WTC11 (cell line): Measurements from ENCODE around the gene MMP17.

Source experiments
- CTCF ChIP-seq: fragments of 200-600 bp; IDR thresholded peaks from 2 replicates; pipeline ENCODE4 v1.8.0; 2022; ENCODE audit warnings: antibody characterized with exemption
- E2F4 ChIP-seq: sonication (generic); formaldehyde crosslinking; IDR thresholded peaks from 2 replicates; pipeline ENCODE4 v1.8.1; 2022; ENCODE audit warnings: low read depth, mild to moderate bottlenecking, moderate library complexity, missing genetic modification reagents, borderline replicate concordance
- JUN ChIP-seq: sonication (generic); formaldehyde crosslinking; IDR thresholded peaks from 2 replicates; pipeline ENCODE4 v1.8.0; 2023; ENCODE audit warnings: mild to moderate bottlenecking, missing genetic modification reagents
- NFATC4 ChIP-seq: fragments of 250-450 bp; sonication (Bioruptor Pico); IDR thresholded peaks from 2 replicates; pipeline ENCODE4 v1.9.0; 2021; ENCODE audit warnings: mild to moderate bottlenecking
- NFE2L1 ChIP-seq: sonication (generic); formaldehyde crosslinking; IDR thresholded peaks from 2 replicates; pipeline ENCODE4 v1.8.1; 2023; ENCODE audit warnings: missing genetic modification reagents
- NFYB ChIP-seq: sonication (generic); formaldehyde crosslinking; conservative IDR thresholded peaks from 2 replicates; pipeline ENCODE4 v1.8.0; 2022; ENCODE audit warnings: low read depth, missing genetic modification reagents

GRCh38 chr12:131869871-131870418 lies 41.8 kb downstream of the MMP17 start:
- no peak for TF ChIP-seq CTCF
- no peak for TF ChIP-seq E2F4 (CRISPR knock-in tag)
- no peak for TF ChIP-seq JUN
- no peak for TF ChIP-seq NFE2L1 (CRISPR knock-in tag)
- TF ChIP-seq NFATC4 (CRISPR knock-in tag), result no peak
- no peak for TF ChIP-seq NFYB (CRISPR knock-in tag)
